Endothelial cell (in vitro differentiated cells): ENCODE measurements around the gene ZFHX3. TPM values are rescaled to one million over a fixed set of nuclear protein-coding genes. Genes with fewer than 3 reads are reported as not detected.
A peak's percentile ranks its signal among the peaks of the same experiment; 100 is the strongest.

Experiments used
- DNase-seq: peaks from one replicate; pipeline ENCODE4 v3.0.0; 2021; ENCODE audit warnings: low spot score
- H3K27ac Mint-ChIP-seq: one replicate; pipeline ENCODE4 v1.8.0; 2021; ENCODE audit warnings: mixed read lengths, inconsistent platforms; ENCODE audit not compliant: unreplicated experiment
- H3K27me3 Mint-ChIP-seq: one replicate; pipeline ENCODE4 v1.8.0; 2021; ENCODE audit warnings: mild to moderate bottlenecking, moderate library complexity, mixed read lengths, inconsistent platforms; ENCODE audit not compliant: unreplicated experiment
- H3K36me3 Mint-ChIP-seq: one replicate; pipeline ENCODE4 v1.8.0; 2021; ENCODE audit warnings: mild to moderate bottlenecking, low read depth, mixed read lengths, inconsistent platforms; ENCODE audit not compliant: unreplicated experiment
- H3K4me1 Mint-ChIP-seq: one replicate; pipeline ENCODE4 v1.8.0; 2021; ENCODE audit warnings: mild to moderate bottlenecking, mixed read lengths, inconsistent platforms; ENCODE audit not compliant: unreplicated experiment
- H3K4me3 Mint-ChIP-seq: one replicate; pipeline ENCODE4 v1.8.0; 2021; ENCODE audit warnings: mild to moderate bottlenecking, mixed read lengths, inconsistent platforms; ENCODE audit not compliant: unreplicated experiment
- H3K9me3 Mint-ChIP-seq: one replicate; pipeline ENCODE4 v1.8.0; 2021; ENCODE audit warnings: mixed read lengths, inconsistent platforms; ENCODE audit not compliant: unreplicated experiment
- total RNA-seq: library from RNA; stranded (reverse); fragmentation: NEBNext Ultra II Directional; extraction: Animal tissue kit (Norgen Biotek cat#: 25700); gene quantifications from one replicate; pipeline ENCODE4 v1.2.1, GENCODE V29; 2021; ENCODE audit not compliant: unreplicated experiment
- TF ChIP-seq, protein P1 (sequence below): fragments of 200-600 bp; sonication (generic); IDR thresholded peaks from one replicate; pipeline ENCODE4 v1.5.0; 2021; ENCODE audit warnings: antibody characterized with exemption; ENCODE audit not compliant: unreplicated experiment

The ZFHX3 gene
- total RNA-seq, 1 donor from 2014 or later = 17.7 TPM

DNA sequence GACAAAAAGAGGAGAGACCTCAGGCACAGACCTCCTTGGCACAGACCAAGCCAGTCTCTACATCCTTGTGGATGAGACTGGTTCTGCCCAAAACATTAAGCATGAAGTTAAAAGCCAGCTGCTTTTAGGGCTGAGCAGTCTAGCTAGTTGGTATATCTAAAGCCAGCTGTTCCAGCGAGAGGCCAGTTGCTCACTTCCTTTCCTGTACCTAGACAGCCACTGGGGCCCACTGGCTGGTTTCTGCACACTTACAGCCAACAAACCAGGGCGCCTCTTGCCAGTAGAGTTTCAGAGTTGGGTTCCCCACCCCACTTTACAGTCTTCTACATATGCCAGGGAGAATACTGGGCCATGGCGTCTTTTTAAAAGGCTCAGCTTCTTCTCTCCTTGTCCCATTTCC is 242.4 kb downstream of the ZFHX3 start:
- peaks cover 3% of the 10 kb centered on the region for H3K27me3 Mint-ChIP-seq
- no peak for DNase-seq
- H3K9me3 Mint-ChIP-seq = no peaks in the 10 kb centered on the region
- peaks cover 8% of the 10 kb centered on the region for H3K36me3 Mint-ChIP-seq
- H3K4me3 Mint-ChIP-seq = no peak overlapping the region
- TF ChIP-seq, protein P1, sequence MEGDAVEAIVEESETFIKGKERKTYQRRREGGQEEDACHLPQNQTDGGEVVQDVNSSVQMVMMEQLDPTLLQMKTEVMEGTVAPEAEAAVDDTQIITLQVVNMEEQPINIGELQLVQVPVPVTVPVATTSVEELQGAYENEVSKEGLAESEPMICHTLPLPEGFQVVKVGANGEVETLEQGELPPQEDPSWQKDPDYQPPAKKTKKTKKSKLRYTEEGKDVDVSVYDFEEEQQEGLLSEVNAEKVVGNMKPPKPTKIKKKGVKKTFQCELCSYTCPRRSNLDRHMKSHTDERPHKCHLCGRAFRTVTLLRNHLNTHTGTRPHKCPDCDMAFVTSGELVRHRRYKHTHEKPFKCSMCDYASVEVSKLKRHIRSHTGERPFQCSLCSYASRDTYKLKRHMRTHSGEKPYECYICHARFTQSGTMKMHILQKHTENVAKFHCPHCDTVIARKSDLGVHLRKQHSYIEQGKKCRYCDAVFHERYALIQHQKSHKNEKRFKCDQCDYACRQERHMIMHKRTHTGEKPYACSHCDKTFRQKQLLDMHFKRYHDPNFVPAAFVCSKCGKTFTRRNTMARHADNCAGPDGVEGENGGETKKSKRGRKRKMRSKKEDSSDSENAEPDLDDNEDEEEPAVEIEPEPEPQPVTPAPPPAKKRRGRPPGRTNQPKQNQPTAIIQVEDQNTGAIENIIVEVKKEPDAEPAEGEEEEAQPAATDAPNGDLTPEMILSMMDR = no peak
- no peak overlapping the region for H3K27ac Mint-ChIP-seq
- H3K4me1 Mint-ChIP-seq = peaks cover 2% of the 10 kb centered on the region

DNA sequence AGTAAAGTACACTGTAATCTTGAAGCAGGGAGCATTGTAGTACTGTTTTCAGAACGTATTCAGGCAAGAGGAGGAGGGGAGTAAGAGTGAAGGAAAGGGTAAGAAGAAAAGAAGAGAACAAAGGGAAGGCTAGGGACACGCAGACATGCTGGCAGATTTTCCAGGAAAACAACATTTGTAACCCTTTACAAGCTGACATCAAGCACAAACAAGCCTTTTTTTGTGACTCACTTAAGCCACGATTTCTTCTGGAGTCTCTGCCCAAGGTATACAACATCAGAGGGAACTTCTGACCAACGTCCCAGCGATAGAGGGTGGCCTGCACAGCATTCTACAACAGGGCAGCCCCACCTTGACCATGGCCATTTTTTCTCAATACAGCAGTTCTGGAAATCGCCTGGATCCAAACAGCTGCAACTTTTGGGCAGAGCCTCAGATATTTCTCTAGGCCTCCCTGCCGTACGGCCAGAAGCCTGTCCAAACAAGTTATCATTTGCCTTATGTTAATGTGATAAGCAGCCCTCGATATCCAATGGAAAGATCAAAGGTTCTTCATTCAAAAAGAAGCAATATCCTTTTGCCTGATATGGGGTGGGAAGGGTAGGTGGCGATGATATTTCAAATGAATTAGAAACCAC is 247.3 kb downstream of the ZFHX3 start:
- no peak overlapping the region for H3K27ac Mint-ChIP-seq
- no peak for DNase-seq
- no peaks in the 10 kb centered on the region for H3K9me3 Mint-ChIP-seq
- TF ChIP-seq, protein P1 = no peak
- H3K27me3 Mint-ChIP-seq = no peaks in the 10 kb centered on the region
- H3K4me1 Mint-ChIP-seq = no peaks in the 10 kb centered on the region
- H3K4me3 Mint-ChIP-seq = no peak overlapping the region
- peaks cover 28% of the 10 kb centered on the region for H3K36me3 Mint-ChIP-seq

DNA sequence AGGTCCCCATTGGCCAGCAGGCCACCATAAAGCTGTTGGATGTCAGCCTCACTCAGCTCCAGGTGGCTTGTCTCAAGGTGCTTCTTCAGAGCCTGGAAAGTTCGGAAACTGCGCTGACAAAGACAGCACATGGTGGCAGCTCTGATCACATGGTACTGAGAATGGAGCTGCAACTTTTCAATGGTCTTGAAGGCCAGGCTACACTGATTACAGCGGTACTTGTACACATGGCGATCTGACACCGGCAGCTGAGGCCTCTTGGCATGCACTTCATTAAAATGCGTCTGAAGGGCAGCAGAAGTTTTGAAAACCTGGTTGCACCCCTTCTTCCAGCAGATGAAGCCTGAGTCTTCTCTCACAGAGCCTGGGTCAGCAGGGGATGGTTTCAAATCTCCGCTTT is 249.7 kb downstream of the ZFHX3 start:
- Mint-ChIP-seq H3K9me3 (no peaks in the 10 kb centered on the region), H3K36me3 (peaks cover 45% of the 10 kb centered on the region), H3K27ac (no peak overlapping the region), H3K27me3 (peaks cover 10% of the 10 kb centered on the region), H3K4me1 (no peaks in the 10 kb centered on the region), H3K4me3 (no peak overlapping the region)
- no peak for DNase-seq
- TF ChIP-seq, protein P1 = no peak

DNA sequence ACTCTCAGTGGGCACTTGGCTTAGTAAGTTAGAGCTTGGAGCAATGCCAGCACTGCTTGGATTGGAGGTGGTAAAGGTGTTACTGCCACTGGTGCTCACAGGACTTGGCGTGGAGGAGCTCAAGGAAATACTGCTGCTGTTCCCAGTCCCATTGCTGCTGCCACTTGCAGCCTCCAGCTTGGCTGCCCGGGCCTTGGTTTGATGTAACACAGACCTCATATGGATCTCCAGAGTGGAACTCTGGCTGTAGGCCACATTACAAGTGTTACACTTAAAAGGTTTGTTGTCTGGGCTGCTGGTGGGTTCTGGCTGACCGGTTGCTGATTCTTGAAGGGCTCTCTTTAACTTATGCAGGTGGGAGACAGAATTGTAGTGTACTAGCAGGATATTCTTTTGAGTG is 250.3 kb downstream of the ZFHX3 start:
- H3K9me3 Mint-ChIP-seq = no peaks in the 10 kb centered on the region
- H3K4me1 Mint-ChIP-seq = no peaks in the 10 kb centered on the region
- peaks cover 12% of the 10 kb centered on the region for H3K27me3 Mint-ChIP-seq
- TF ChIP-seq, protein P1 = no peak
- peaks cover 45% of the 10 kb centered on the region for H3K36me3 Mint-ChIP-seq
- no peak overlapping the region for H3K27ac Mint-ChIP-seq
- DNase-seq = no peak
- H3K4me3 Mint-ChIP-seq = no peak overlapping the region

DNA sequence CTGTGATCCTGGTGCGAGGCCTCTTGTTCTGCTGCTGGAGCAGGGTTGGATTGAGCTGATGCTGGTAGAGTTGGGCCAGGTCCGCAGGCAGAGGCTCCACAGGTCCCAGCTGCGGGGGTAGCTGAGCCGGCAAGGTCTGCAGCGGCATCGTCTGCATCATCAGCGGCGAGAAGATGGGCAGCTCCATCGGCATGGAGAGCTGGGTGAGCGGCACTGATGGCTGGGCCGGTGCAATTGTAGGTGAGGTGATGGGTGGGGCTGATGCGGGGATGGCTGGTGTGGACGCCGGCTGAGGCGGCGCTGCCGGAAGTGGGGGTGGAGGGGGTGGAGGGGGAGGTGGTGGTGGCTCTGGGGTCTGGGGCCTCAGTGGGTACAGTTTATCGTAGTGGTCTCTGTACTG is 251.7 kb downstream of the ZFHX3 start:
- Mint-ChIP-seq H3K4me3 (peak overlapping the region; percentile 16), H3K27me3 (peaks cover 12% of the 10 kb centered on the region), H3K9me3 (no peaks in the 10 kb centered on the region), H3K27ac (no peak overlapping the region), H3K36me3 (peaks cover 50% of the 10 kb centered on the region), H3K4me1 (no peaks in the 10 kb centered on the region)
- no peak for DNase-seq
- TF ChIP-seq, protein P1 = no peak
